HCT116 (cell line): ENCODE measurements around the gene RHOB. TPM values are rescaled to one million over a fixed set of nuclear protein-coding genes. Genes with fewer than 3 reads are reported as not detected.

Experiments
- ATAC-seq: fragments of 200-7000 bp; cut with Tn5 transposase; 2 replicates; pipeline ENCODE4 v1.9.1; 2020; ENCODE audit warnings: mild to moderate bottlenecking, moderate library complexity
- BruUV-seq: library from RNA; stranded (reverse); fragments of 400-500 nt; replicated peaks from 2 replicates; lab custom pipeline; 2021; lab: Mats Ljungman, UMichigan
- CTCF ChIA-PET: fragments of 300-600 bp; sonication (Branson Sonifier 250); formaldehyde crosslinking; loops from one replicate; lab custom pipeline; 2021; ENCODE audit warnings: antibody characterized with exemption; lab: Charles Lee
- POLR2A ChIA-PET: fragments of 300-600, 350-600 bp; sonication (Branson Sonifier 250); formaldehyde crosslinking; loops from one replicate; lab custom pipeline; 2021; ENCODE audit warnings: antibody characterized with exemption; lab: Charles Lee
- RAD21 ChIA-PET, 2 experiments: fragments of 300-600 bp; sonication (Branson Sonifier 250); formaldehyde crosslinking; loops; one replicate each; lab custom pipeline; 2023; ENCODE audit warnings: low total read pairs in 2 of 2; ENCODE audit not compliant: uncharacterized antibody in 2 of 2, unreplicated experiment in 2 of 2, low non-redundant PET in 1 of 2; lab: Charles Lee
- DNase-seq: peaks from one replicate; pipeline ENCODE4 v3.0.0-alpha.2; 2010; ENCODE audit warnings: low read depth, low spot score
- H2AFZ ChIP-seq: fragments of 200-600 bp; shearing (Covaris generic), sonication (generic); 2 replicates; pipeline ENCODE4 v1.6.1; 2017; ENCODE audit warnings: low read depth, mixed run types, mixed read lengths, antibody characterized with exemption, low read length; ENCODE audit not compliant: poor library complexity, severe bottlenecking
- H3K27ac ChIP-seq: 2 replicates; pipeline ENCODE4 v1.5.1; 2012; ENCODE audit warnings: low read depth, low read length
- H3K27me3 ChIP-seq: fragments of 200-600 bp; sonication (generic); 2 replicates; pipeline ENCODE4 v1.6.1; 2016; ENCODE audit warnings: mixed run types, low read length, mixed read lengths; ENCODE audit not compliant: insufficient read depth
- H3K36me3 ChIP-seq, 2 experiments: fragments of 200-500 bp in 1 of 2; fragments of 200-600 bp in 1 of 2; sonication (Bioruptor generic) in 1 of 2; sonication (generic) in 1 of 2; 2 replicates each; pipeline versions ENCODE4 v1.5.1 to v1.6.1; 2014 to 2016; ENCODE audit warnings: low read length in 2 of 2, inconsistent platforms in 1 of 2, mixed read lengths in 1 of 2, mixed run types in 1 of 2; ENCODE audit not compliant: insufficient read depth in 2 of 2, control insufficient read depth in 1 of 2
- H3K4me1 ChIP-seq, 2 experiments: fragments of 200-600 bp in 1 of 2; sonication (generic) in 1 of 2; 2 replicates each; pipeline versions ENCODE4 v1.5.1 to v1.6.1; 2012 to 2017; ENCODE audit warnings: low read length in 2 of 2, inconsistent platforms in 1 of 2, mild to moderate bottlenecking in 1 of 2, mixed read lengths in 1 of 2, mixed run types in 1 of 2, moderate library complexity in 1 of 2; ENCODE audit not compliant: insufficient read depth in 2 of 2, control insufficient read depth in 1 of 2
- H3K4me2 ChIP-seq: fragments of 200-600 bp; sonication (generic); 2 replicates; pipeline ENCODE4 v1.6.1; 2017; ENCODE audit warnings: mixed run types, low read length, mixed read lengths
- H3K4me3 ChIP-seq, 2 experiments: fragments of 200-600 bp in 1 of 2; sonication (generic) in 1 of 2; replicated peaks in 1 of 2; 2 replicates each; pipeline ENCODE4 v1.5.1; 2011 to 2016; ENCODE audit warnings: low read length in 2 of 2, control low read depth in 1 of 2, low read depth in 1 of 2, mild to moderate bottlenecking in 1 of 2, mixed read lengths in 1 of 2, mixed run types in 1 of 2
- H3K79me2 ChIP-seq: fragments of 200-600 bp; sonication (generic); 2 replicates; pipeline ENCODE4 v1.6.1; 2017; ENCODE audit warnings: mild to moderate bottlenecking, mixed run types, low read length, moderate library complexity, mixed read lengths; ENCODE audit not compliant: insufficient read depth
- H3K9ac ChIP-seq: fragments of 200-600 bp; sonication (generic); 2 replicates; pipeline ENCODE4 v1.6.1; 2016; ENCODE audit warnings: low read length, mixed read lengths
- H3K9me2 ChIP-seq: fragments of 200-600 bp; sonication (generic), shearing (Covaris generic); 2 replicates; pipeline ENCODE4 v1.6.1; 2017; ENCODE audit warnings: mixed run types, mild to moderate bottlenecking, moderate library complexity; ENCODE audit not compliant: insufficient read depth
- H3K9me3 ChIP-seq, 2 experiments: fragments of 200-500 bp in 1 of 2; fragments of 200-600 bp in 1 of 2; sonication (Bioruptor generic) in 1 of 2; sonication (generic) in 1 of 2; 2 replicates each; pipeline ENCODE4 v1.6.1; 2014 to 2017; ENCODE audit warnings: low read length in 2 of 2, mixed read lengths in 2 of 2, inconsistent platforms in 1 of 2, low read depth in 1 of 2, mild to moderate bottlenecking in 1 of 2, mixed run types in 1 of 2, moderate library complexity in 1 of 2; ENCODE audit not compliant: control insufficient read depth in 1 of 2, insufficient read depth in 1 of 2
- H4K20me1 ChIP-seq: fragments of 200-600 bp; sonication (generic), shearing (Covaris generic); 2 replicates; pipeline ENCODE4 v1.6.1; 2017; ENCODE audit warnings: mixed run types, mild to moderate bottlenecking, moderate library complexity; ENCODE audit not compliant: insufficient read depth
- CEBPB ChIP-seq: IDR thresholded peaks from 2 replicates; pipeline ENCODE4 v1.6.1; 2012; ENCODE audit warnings: low read depth
- EGR1 ChIP-seq: IDR thresholded peaks from 2 replicates; pipeline ENCODE4 v1.6.1; 2012; ENCODE audit warnings: low read depth
- FOSL1 ChIP-seq: IDR thresholded peaks from 2 replicates; pipeline ENCODE4 v1.6.1; 2012; ENCODE audit warnings: low read depth
- POLR2AphosphoS5 ChIP-seq: IDR thresholded peaks from 2 replicates; pipeline ENCODE4 v1.6.1; 2011; ENCODE audit warnings: mild to moderate bottlenecking, low read depth, low read length, moderate library complexity
- RAD21 ChIP-seq: IDR thresholded peaks from 2 replicates; pipeline ENCODE4 v1.6.1; 2012; ENCODE audit warnings: low read depth, mild to moderate bottlenecking
- TCF7L2 ChIP-seq: IDR thresholded peaks from 2 replicates; pipeline ENCODE4 v1.7.0; 2011; ENCODE audit warnings: borderline replicate concordance, inconsistent platforms; ENCODE audit not compliant: insufficient read depth, insufficient read length; ENCODE audit errors: extremely low read depth
- YY1 ChIP-seq: IDR thresholded peaks from 2 replicates; pipeline ENCODE4 v1.6.1; 2011; ENCODE audit warnings: low read length, low read depth, moderate library complexity, mild to moderate bottlenecking; ENCODE audit not compliant: insufficient replicate concordance; ENCODE audit errors: extremely low read depth
- ZFX ChIP-seq: fragments of 450-650 bp; IDR thresholded peaks from 2 replicates; pipeline ENCODE4 v1.6.1; 2017
- ZNF274 ChIP-seq: fragments of 200-500 bp; sonication (Bioruptor generic); IDR thresholded peaks from 2 replicates; pipeline ENCODE4 v1.6.1; 2014; ENCODE audit warnings: mild to moderate bottlenecking, low read depth, low read length, inconsistent platforms
- intact Hi-C: fragments of 100-400 bp; cut with micrococcal nuclease; formaldehyde crosslinking; loops from 2 replicates; pipeline ENCODE4 v1.10.0; 2022
- total RNA-seq: library from RNA; stranded (reverse); gene quantifications from one replicate; pipeline ENCODE4 v1.2.1, GENCODE V29; 2021; ENCODE audit not compliant: unreplicated experiment
- TF ChIP-seq, protein P1 (sequence below), 3 experiments: fragments of 200-600 bp in 1 of 3; sonication (generic) in 1 of 3; IDR thresholded peaks in 2 of 3; conservative IDR thresholded peaks in 1 of 3; 2 replicates each; pipeline ENCODE4 v1.5.1; 2012 to 2017; ENCODE audit warnings: low read depth in 2 of 3, low read length in 2 of 3, antibody characterized with exemption in 1 of 3, borderline replicate concordance in 1 of 3, control low read depth in 1 of 3, mild to moderate bottlenecking in 1 of 3, mixed read lengths in 1 of 3, mixed run types in 1 of 3, moderate library complexity in 1 of 3; ENCODE audit not compliant: insufficient read depth in 1 of 3
- TF ChIP-seq, protein P2 (sequence below): IDR thresholded peaks from 2 replicates; pipeline ENCODE4 v1.6.1; 2012; ENCODE audit warnings: low read depth

The RHOB gene
- total RNA-seq, 1 experiment from 2014 or later, result 72.9 TPM

DNA sequence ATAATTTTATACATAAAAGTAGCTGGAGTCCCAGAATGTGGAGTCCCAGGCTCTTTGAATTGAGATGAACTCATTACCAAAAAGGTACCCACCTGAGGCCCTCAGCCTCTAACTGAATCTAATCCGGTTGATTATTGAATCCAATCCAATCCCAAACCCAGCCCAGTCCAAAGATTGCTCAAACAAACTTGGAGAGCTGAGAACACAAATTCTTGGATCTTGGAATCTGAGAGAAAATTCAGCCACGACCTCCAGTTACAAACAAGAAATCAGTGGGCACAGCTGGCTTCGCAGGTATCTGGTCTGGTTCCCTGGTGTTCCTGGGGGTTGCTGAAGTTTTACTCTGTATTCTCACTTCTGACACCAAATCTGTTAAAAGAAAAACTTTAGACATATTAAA is 28.4 kb upstream of the RHOB start:
- no peaks in the 10 kb centered on the region for H4K20me1 ChIP-seq
- CTCF ChIA-PET, result interaction anchor here (1.0 kb wide), 1 partner anchor 11 kb away, joined by 3 read pairs; no protein-coding TSS in a partner anchor
- BruUV-seq, result no TSS peak
- H3K4me3 ChIP-seq, result no peak overlapping the region
- H3K4me1 ChIP-seq, result peaks cover 0 to 4% of the 10 kb centered on the region in 2 experiments; a peak in 2 of 4 replicates
- no peak for DNase-seq
- POLR2A ChIA-PET, result no interaction called here
- H3K79me2 ChIP-seq, result no peaks in the 10 kb centered on the region
- H3K4me2 ChIP-seq, result no peak overlapping the region
- TF ChIP-seq RAD21, result no peak
- TF ChIP-seq, protein P1, sequence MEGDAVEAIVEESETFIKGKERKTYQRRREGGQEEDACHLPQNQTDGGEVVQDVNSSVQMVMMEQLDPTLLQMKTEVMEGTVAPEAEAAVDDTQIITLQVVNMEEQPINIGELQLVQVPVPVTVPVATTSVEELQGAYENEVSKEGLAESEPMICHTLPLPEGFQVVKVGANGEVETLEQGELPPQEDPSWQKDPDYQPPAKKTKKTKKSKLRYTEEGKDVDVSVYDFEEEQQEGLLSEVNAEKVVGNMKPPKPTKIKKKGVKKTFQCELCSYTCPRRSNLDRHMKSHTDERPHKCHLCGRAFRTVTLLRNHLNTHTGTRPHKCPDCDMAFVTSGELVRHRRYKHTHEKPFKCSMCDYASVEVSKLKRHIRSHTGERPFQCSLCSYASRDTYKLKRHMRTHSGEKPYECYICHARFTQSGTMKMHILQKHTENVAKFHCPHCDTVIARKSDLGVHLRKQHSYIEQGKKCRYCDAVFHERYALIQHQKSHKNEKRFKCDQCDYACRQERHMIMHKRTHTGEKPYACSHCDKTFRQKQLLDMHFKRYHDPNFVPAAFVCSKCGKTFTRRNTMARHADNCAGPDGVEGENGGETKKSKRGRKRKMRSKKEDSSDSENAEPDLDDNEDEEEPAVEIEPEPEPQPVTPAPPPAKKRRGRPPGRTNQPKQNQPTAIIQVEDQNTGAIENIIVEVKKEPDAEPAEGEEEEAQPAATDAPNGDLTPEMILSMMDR (IDR thresholded peaks at IDR 0.05 in 2 of 3, conservative IDR thresholded peaks at IDR 0.05 in 1 of 3; ENCODE audit: borderline replicate concordance in 1 of 3, insufficient read depth in 1 of 3, low read depth in 2 of 3, low read length in 2 of 3), result no peak
- TF ChIP-seq YY1, result no peak
- TF ChIP-seq CEBPB, result no peak
- no peak for TF ChIP-seq TCF7L2
- no peak for TF ChIP-seq EGR1
- no peak for TF ChIP-seq ZFX
- TF ChIP-seq ZNF274, result no peak
- no peak for TF ChIP-seq FOSL1
- TF ChIP-seq POLR2AphosphoS5, result no peak
- TF ChIP-seq, protein P2, sequence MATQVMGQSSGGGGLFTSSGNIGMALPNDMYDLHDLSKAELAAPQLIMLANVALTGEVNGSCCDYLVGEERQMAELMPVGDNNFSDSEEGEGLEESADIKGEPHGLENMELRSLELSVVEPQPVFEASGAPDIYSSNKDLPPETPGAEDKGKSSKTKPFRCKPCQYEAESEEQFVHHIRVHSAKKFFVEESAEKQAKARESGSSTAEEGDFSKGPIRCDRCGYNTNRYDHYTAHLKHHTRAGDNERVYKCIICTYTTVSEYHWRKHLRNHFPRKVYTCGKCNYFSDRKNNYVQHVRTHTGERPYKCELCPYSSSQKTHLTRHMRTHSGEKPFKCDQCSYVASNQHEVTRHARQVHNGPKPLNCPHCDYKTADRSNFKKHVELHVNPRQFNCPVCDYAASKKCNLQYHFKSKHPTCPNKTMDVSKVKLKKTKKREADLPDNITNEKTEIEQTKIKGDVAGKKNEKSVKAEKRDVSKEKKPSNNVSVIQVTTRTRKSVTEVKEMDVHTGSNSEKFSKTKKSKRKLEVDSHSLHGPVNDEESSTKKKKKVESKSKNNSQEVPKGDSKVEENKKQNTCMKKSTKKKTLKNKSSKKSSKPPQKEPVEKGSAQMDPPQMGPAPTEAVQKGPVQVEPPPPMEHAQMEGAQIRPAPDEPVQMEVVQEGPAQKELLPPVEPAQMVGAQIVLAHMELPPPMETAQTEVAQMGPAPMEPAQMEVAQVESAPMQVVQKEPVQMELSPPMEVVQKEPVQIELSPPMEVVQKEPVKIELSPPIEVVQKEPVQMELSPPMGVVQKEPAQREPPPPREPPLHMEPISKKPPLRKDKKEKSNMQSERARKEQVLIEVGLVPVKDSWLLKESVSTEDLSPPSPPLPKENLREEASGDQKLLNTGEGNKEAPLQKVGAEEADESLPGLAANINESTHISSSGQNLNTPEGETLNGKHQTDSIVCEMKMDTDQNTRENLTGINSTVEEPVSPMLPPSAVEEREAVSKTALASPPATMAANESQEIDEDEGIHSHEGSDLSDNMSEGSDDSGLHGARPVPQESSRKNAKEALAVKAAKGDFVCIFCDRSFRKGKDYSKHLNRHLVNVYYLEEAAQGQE, result no peak
- no peak overlapping the region for H2AFZ ChIP-seq
- no peak overlapping the region for H3K27ac ChIP-seq
- H3K27me3 ChIP-seq, result no peaks in the 10 kb centered on the region
- H3K9me3 ChIP-seq, result no peaks in the 10 kb centered on the region
- RAD21 ChIA-PET, result no interaction called here
- H3K36me3 ChIP-seq, result no peaks in the 10 kb centered on the region
- no peak overlapping the region for H3K9ac ChIP-seq
- no peak for ATAC-seq
- intact Hi-C loops, result no loop called here
- H3K9me2 ChIP-seq, result 0 out of 2 replicates have a peak, but pooled peaks cover 7% of the 10 kb centered on the region
